Stimulated activated CD8-positive, alpha-beta memory T cell treated with anti-CD3 and anti-CD28 coated beads, Interleukin-15, amount 100 ng/mL, for 1 hour (primary cell): ENCODE results near the gene ADGRV1.
"Not testable (repeated sequence)": the region's sequence is repeated elsewhere in the genome, so short reads cannot be mapped to it uniquely, and the experiment has no call there.

ENCODE experiments used
- DNase-seq: peaks from one replicate; pipeline ENCODE4 v3.0.0-alpha.2; 2020; ENCODE audit warnings: low read depth

Gene ADGRV1

GRCh38 chr5:90822062-90822461 lies 263.5 kb downstream of the ADGRV1 start:
- not testable (repeated sequence) for DNase-seq

DNA sequence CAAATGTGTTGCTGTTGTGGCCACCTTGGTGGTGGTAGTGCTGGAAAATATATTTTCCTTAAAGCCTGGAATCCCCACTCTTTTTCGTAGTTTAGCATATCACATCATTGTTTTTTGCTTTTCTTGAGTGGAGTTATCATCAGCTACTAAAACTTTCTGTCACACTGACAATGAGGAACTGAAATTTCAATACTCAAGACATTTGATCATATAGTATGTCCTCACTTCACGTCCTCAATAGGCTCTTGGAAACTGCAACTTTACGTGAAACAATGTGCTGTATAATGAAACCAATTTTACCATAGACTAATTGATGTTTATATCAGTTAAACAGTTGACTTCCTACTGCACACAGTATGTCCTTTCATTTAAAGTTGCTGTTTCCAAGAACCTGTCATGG lies 265.8 kb downstream of the ADGRV1 start:
- DNase-seq, result no peak

- no peak for DNase-seq
These were observed 271.5 kb downstream of the ADGRV1 start for GRCh38 chr5:90830058-90830457.

- DNase-seq, result no peak
These were observed 275.2 kb downstream of the ADGRV1 start for GRCh38 chr5:90833753-90834152.

GRCh38 chr5:90834711-90835110 lies 276.1 kb downstream of the ADGRV1 start:
- DNase-seq, result no peak

DNA sequence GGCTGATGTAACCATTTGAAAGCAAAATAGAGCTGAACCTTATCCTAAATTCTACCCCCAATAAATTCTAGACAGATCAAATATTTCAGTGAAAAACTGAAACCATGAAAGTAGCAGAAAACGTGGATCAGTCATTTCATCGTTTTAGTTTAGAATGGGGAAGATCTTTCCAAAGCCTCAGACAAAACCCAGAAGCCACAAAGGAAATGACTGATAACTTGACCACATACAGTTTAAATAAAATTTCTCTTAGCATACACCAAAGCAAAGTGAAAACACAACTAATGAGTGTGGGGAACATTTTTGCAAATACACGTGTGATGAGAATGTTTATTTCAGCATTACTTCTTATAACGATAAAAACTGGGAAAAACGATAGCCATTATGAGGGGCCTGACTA lies 284.8 kb downstream of the ADGRV1 start:
- no peak for DNase-seq

GRCh38 chr5:90844931-90845330 lies 286.3 kb downstream of the ADGRV1 start:
- DNase-seq, result no peak

GRCh38 chr5:90845723-90846554 lies 287.3 kb downstream of the ADGRV1 start:
- DNase-seq, result no peak

- DNase-seq, result not testable (repeated sequence)
These were observed 289.0 kb downstream of the ADGRV1 start for GRCh38 chr5:90847606-90848005.

GRCh38 chr5:90849939-90850338 lies 291.3 kb downstream of the ADGRV1 start:
- no peak for DNase-seq

GRCh38 chr5:90852531-90852930 lies 293.9 kb downstream of the ADGRV1 start:
- no peak for DNase-seq

DNA sequence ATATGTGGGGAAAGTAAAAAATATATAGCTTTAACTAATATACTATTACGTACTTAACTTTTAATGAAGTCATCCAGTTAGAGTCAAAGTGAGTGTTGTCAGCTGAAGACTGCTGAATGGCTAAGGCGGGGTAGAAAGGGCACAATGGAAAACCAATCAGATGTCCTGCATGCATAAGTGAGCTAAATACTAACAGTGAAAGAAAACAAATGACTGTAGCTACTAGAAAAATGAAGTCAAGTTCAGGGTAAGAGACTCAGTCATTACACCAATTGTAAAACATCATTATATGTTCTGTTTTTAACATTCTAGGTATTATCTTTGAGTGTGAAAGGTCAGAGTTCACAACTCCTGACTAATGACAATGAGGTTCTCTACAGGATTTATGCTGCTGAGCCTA lies 295.2 kb downstream of the ADGRV1 start:
- no peak for DNase-seq

DNA sequence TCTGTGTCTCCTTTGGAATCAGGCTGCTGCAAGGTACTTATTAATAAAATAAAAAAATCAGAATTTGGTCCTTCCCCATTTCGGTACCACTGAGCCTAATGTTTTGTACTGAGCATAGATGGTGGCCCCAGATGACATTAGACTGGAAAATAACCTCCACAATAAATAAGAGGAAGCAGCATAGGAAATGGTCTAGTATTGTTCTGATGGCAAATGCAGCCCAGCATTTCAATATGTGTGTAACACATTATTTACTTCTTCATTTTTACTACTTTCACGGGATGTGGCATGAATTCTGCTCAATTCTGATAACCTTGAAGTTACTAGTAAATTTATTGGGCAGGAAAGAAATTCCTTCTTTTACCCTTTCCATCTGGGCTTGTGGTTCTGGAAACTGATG lies 295.6 kb downstream of the ADGRV1 start:
- no peak for DNase-seq

GRCh38 chr5:90855296-90856010 lies 296.9 kb downstream of the ADGRV1 start:
- no peak for DNase-seq

DNA sequence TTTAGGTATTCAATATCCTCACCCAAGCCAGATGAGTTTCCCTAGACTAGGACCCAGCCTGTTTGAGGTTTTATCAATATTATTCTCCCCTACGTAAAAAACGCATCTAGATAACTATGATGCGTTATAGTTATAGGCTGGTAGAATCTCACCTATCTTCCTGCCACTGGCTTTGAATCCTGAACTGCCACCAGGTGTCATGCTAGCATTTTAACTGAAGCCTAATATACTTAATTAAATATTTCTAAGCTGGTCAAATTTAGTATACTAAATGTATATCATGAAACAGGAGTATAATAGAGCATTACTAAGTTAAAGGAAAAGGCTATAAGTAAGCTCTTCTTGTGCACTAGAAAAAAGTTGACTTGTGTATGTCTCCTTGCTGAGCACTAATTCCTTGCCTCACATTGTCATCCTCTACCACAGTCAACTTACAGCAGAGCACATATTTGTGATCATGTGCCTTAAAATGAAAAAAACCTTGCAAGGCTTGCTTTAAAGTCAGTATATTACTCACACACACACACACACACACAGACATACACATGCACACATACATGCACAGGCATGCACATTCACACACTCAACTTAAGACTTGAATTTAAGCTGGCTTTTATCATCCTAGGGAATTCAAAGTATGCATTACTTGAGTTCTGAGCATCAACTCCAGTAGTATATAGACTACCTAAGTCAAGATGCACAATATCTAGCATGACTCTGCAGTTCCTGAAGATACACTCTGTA lies 303.4 kb downstream of the ADGRV1 start:
- no peak for DNase-seq

- no peak for DNase-seq
These were observed 306.6 kb downstream of the ADGRV1 start for GRCh38 chr5:90865180-90865579.

GRCh38 chr5:90866333-90866732 lies 307.7 kb downstream of the ADGRV1 start:
- no peak for DNase-seq

- no peak for DNase-seq
These were observed 308.5 kb downstream of the ADGRV1 start for GRCh38 chr5:90866915-90867731.

DNA sequence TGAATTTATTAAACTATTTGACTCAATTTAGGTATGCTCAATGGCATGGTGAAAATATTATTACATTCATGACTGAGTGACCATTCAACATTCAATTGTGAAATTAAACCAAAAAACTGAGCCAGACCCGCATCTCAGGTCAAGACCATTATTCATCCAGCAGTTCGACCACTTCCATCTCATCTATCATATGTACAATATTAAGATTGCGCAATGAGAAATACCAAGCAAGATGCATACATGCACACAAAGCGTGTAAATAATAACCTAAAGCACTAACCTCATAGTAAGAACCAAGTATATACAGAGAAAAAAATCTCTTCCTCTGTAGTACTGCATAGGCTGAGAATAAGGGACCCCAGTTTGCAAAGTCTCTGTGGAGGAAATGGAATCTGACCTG lies 310.2 kb downstream of the ADGRV1 start:
- DNase-seq, result no peak

- DNase-seq, result no peak
These were observed 312.9 kb downstream of the ADGRV1 start for GRCh38 chr5:90871391-90871991.

GRCh38 chr5:90873033-90873517 lies 314.5 kb downstream of the ADGRV1 start:
- no peak for DNase-seq
